Measurements from ENCODE around the gene CFAP141.

- TF ChIP-seq REST (IDR thresholded peaks at IDR 0.05; ENCODE audit: insufficient read depth in 1 of 2, low read depth in 2 of 2, low read length in 2 of 2): no peak
- TF ChIP-seq TAF1 (IDR thresholded peaks at IDR 0.05; ENCODE audit: borderline replicate concordance, insufficient read depth, low read length): no peak
- no peak for TF ChIP-seq SIN3A (IDR thresholded peaks at IDR 0.05; ENCODE audit: borderline replicate concordance, insufficient read depth, low read length)
- TF ChIP-seq POLR2AphosphoS5 (IDR thresholded peaks at IDR 0.05; ENCODE audit: low read depth, low read length): no peak
- TF ChIP-seq FOXP2 (optimal IDR thresholded peaks at IDR 0.05; ENCODE audit: borderline replicate concordance, extremely low read depth, extremely low read length, insufficient read depth): no peak
Observed at GRCh38 chr1:154239491-154239890, 33.4 kb upstream of the CFAP141 start.

All from PFSK-1 (cell line).